IMR-90 (cell line): Measurements from ENCODE around the gene ABHD12. TPM values are rescaled to one million over a fixed set of nuclear protein-coding genes. Genes with fewer than 3 reads are reported as not detected.

Experiments used
- ATAC-seq: fragments of 200-7000 bp; cut with Tn5 transposase; 2 replicates; pipeline ENCODE4 v1.9.1; 2020; ENCODE audit warnings: low read depth, mild to moderate bottlenecking, moderate library complexity
- BruUV-seq: library from RNA; stranded (reverse); fragments of 400-500 nt; replicated peaks from 2 replicates; lab custom pipeline; 2021; lab: Mats Ljungman, UMichigan
- CTCF ChIA-PET: fragments of 300-600 bp; formaldehyde crosslinking; extraction: SDS; loops from one replicate; lab custom pipeline; 2021; ENCODE audit warnings: antibody characterized with exemption; lab: Yijun Ruan, JAX
- POLR2A ChIA-PET: fragments of 300-600 bp; sonication (Branson Sonifier 250); formaldehyde crosslinking; loops from one replicate; lab custom pipeline; 2022; ENCODE audit warnings: antibody characterized with exemption; ENCODE audit not compliant: unreplicated experiment; lab: Charles Lee
- DNase-seq: peaks from one replicate; pipeline ENCODE4 v3.0.0; 2013
- H2AFZ ChIP-seq: replicated peaks from 2 replicates; pipeline ENCODE3; 2013; ENCODE audit warnings: low read length, mild to moderate bottlenecking; ENCODE audit not compliant: poor library complexity
- H2AK5ac ChIP-seq: 2 replicates; pipeline ENCODE4 v1.6.1; 2013; ENCODE audit warnings: low read depth, low read length, inconsistent platforms
- H2AK9ac ChIP-seq: replicated peaks from 2 replicates; pipeline ENCODE3; 2013; ENCODE audit warnings: mild to moderate bottlenecking, low read depth, low read length, moderate library complexity; ENCODE audit not compliant: poor library complexity
- H2BK120ac ChIP-seq: 2 replicates; pipeline ENCODE4 v1.6.1; 2013; ENCODE audit warnings: low read depth, low read length, inconsistent platforms
- H2BK15ac ChIP-seq: 3 replicates; pipeline ENCODE4 v1.6.1; 2013; ENCODE audit warnings: low read depth, low read length, inconsistent platforms
- H2BK20ac ChIP-seq: 2 replicates; pipeline ENCODE4 v1.6.1; 2013; ENCODE audit warnings: low read depth, mild to moderate bottlenecking, inconsistent platforms, low read length, moderate library complexity
- H2BK5ac ChIP-seq: 2 replicates; pipeline ENCODE4 v1.6.1; 2013; ENCODE audit warnings: mild to moderate bottlenecking, low read depth, low read length, inconsistent platforms; ENCODE audit not compliant: poor library complexity, severe bottlenecking
- H3K14ac ChIP-seq: replicated peaks from 2 replicates; pipeline ENCODE4 v1.6.1; 2013; ENCODE audit warnings: low read depth, low read length, inconsistent platforms
- H3K18ac ChIP-seq: 2 replicates; pipeline ENCODE4 v1.6.1; 2013; ENCODE audit warnings: low read depth, low read length, control low read depth
- H3K23ac ChIP-seq: 2 replicates; pipeline ENCODE4 v1.6.1; 2013; ENCODE audit warnings: low read depth, low read length, inconsistent platforms
- H3K27ac ChIP-seq: 2 replicates; pipeline ENCODE4 v1.5.1; 2013; ENCODE audit warnings: mild to moderate bottlenecking, control low read depth, low read length; ENCODE audit not compliant: insufficient read depth
- H3K27me3 ChIP-seq: 2 replicates; pipeline ENCODE4 v1.6.1; 2013; ENCODE audit warnings: low read length; ENCODE audit not compliant: control insufficient read depth, insufficient read depth
- H3K36me3 ChIP-seq: 2 replicates; pipeline ENCODE4 v1.6.1; 2013; ENCODE audit warnings: low read length, mixed read lengths; ENCODE audit not compliant: control insufficient read depth, insufficient read depth
- H3K4ac ChIP-seq: 2 replicates; pipeline ENCODE4 v1.6.1; 2013; ENCODE audit warnings: low read depth, low read length, inconsistent platforms
- H3K4me1 ChIP-seq: 2 replicates; pipeline ENCODE4 v1.6.1; 2013; ENCODE audit warnings: low read length, mixed read lengths; ENCODE audit not compliant: control insufficient read depth, insufficient read depth
- H3K4me2 ChIP-seq: 2 replicates; pipeline ENCODE4 v1.6.1; 2013; ENCODE audit warnings: low read depth, mild to moderate bottlenecking, control low read depth, low read length, moderate library complexity
- H3K4me3 ChIP-seq: 2 replicates; pipeline ENCODE4 v1.5.1; 2013; ENCODE audit warnings: low read depth, mild to moderate bottlenecking, control low read depth, low read length, moderate library complexity; ENCODE audit not compliant: insufficient read depth
- H3K56ac ChIP-seq: 2 replicates; pipeline ENCODE4 v1.6.1; 2013; ENCODE audit warnings: low read length, inconsistent platforms; ENCODE audit not compliant: insufficient read depth; ENCODE audit errors: extremely low read depth
- H3K79me1 ChIP-seq, 2 experiments: 2 replicates each; pipeline ENCODE4 v1.6.1; 2013; ENCODE audit warnings: low read length in 2 of 2, inconsistent platforms in 1 of 2, low read depth in 1 of 2
- H3K9ac ChIP-seq: 2 replicates; pipeline ENCODE4 v1.6.1; 2013; ENCODE audit warnings: low read depth, low read length, control low read depth
- H3K9me1 ChIP-seq: 2 replicates; pipeline ENCODE4 v1.6.1; 2013; ENCODE audit warnings: low read length, inconsistent platforms; ENCODE audit not compliant: insufficient read depth
- H3K9me3 ChIP-seq: 2 replicates; pipeline ENCODE4 v1.6.1; 2013; ENCODE audit warnings: low read length; ENCODE audit not compliant: control insufficient read depth, insufficient read depth
- H4K20me1 ChIP-seq: 2 replicates; pipeline ENCODE4 v1.6.1; 2013; ENCODE audit warnings: low read length, inconsistent platforms; ENCODE audit not compliant: insufficient read depth
- H4K5ac ChIP-seq: 2 replicates; pipeline ENCODE4 v1.6.1; 2013; ENCODE audit warnings: mild to moderate bottlenecking, low read depth, low read length, control low read depth
- H4K8ac ChIP-seq, 2 experiments: 2 replicates each; pipeline ENCODE4 v1.6.1; 2013; ENCODE audit warnings: low read depth in 2 of 2, low read length in 2 of 2, control low read depth in 1 of 2, inconsistent platforms in 1 of 2
- H4K91ac ChIP-seq: 2 replicates; pipeline ENCODE4 v1.6.1; 2013; ENCODE audit warnings: low read depth, low read length, inconsistent platforms; ENCODE audit not compliant: insufficient read depth
- BHLHE40 ChIP-seq: fragments of 150-350 bp; IDR thresholded peaks from 2 replicates; pipeline ENCODE4 v1.6.1; 2016; ENCODE audit warnings: mild to moderate bottlenecking, low read depth, low read length
- ELK1 ChIP-seq: fragments of 150-350 bp; IDR thresholded peaks from 2 replicates; pipeline ENCODE4 v1.6.1; 2016; ENCODE audit warnings: low read depth, mild to moderate bottlenecking, low read length, moderate library complexity, borderline replicate concordance
- MAFK ChIP-seq: IDR thresholded peaks from 2 replicates; pipeline ENCODE4 v1.6.1; 2012; ENCODE audit warnings: low read depth, low read length, improper control_type of control experiment
- MAZ ChIP-seq: IDR thresholded peaks from 2 replicates; pipeline ENCODE4 v1.6.1; 2012; ENCODE audit warnings: low read depth, mild to moderate bottlenecking, low read length, improper control_type of control experiment, moderate library complexity, borderline replicate concordance
- NFE2L2 ChIP-seq: fragments of 150-350 bp; IDR thresholded peaks from 2 replicates; pipeline ENCODE4 v1.6.1; 2016; ENCODE audit warnings: low read depth, mild to moderate bottlenecking, low read length
- RCOR1 ChIP-seq: IDR thresholded peaks from 2 replicates; pipeline ENCODE4 v1.6.1; 2012; ENCODE audit warnings: mild to moderate bottlenecking, low read length, improper control_type of control experiment; ENCODE audit not compliant: insufficient replicate concordance
- WGBS, 2 experiments: methylation state at CpG; one replicate each; pipeline versions ENCODE4 v1.1.5 to v1.1.7; 2013; ENCODE audit warnings: missing lambda C conversion rate in 2 of 2; ENCODE audit not compliant: insufficient read length in 1 of 2; ENCODE audit errors: extremely low coverage in 2 of 2; 5-methylcytosine and 5-hydroxymethylcytosine counted together
- dilution Hi-C: fragments of 300-500 bp; cut with HindIII; formaldehyde crosslinking; loops from one replicate; pipeline ENCODE4 v1.14.3; 2018; ENCODE audit warnings: low sequenced_read_pairs; ENCODE audit not compliant: unreplicated experiment
- in situ Hi-C: fragments of 300-500 bp; cut with MboI; formaldehyde crosslinking; loops from 3 replicates; pipeline ENCODE4 v1.14.3; 2019; ENCODE audit warnings: low sequenced_read_pairs, inconsistent platforms, mixed read lengths
- intact Hi-C: fragments of 100-400 bp; cut with micrococcal nuclease; formaldehyde crosslinking; loops from 2 replicates; pipeline ENCODE4 v1.10.0; 2022
- polyA plus RNA-seq, 3 experiments: library from polyadenylated mRNA; depleted of rRNA; stranded (reverse); fragments of >200 nt; gene quantifications; 2 replicates each; pipeline ENCODE4 v1.2.3, GENCODE V29; 2012; ENCODE audit warnings: low replicate concordance in 1 of 3
- total RNA-seq: library from RNA; depleted of rRNA; stranded (reverse); fragments of >200 nt; gene quantifications from 2 replicates; pipeline ENCODE4 v1.2.3, GENCODE V29; 2012

ABHD12 gene
- total and polyA plus RNA-seq, 2 of the 4 experiments (the other 2 are of a cell fraction) = 80.7 to 108 TPM

- CTCF ChIA-PET = no interaction called here
Observed at GRCh38 chr20:25272223-25273000, 118.2 kb downstream of the ABHD12 start.

More at GRCh38 chr20:25272223-25273000, 118.2 kb downstream of the ABHD12 start:
- Histone ChIP-seq H3K4me1 (no peaks in the 10 kb centered on the region), H3K79me1 (peaks cover 9 to 25% of the 10 kb centered on the region in 2 experiments), H3K4me2 (no peak overlapping the region), H4K20me1 (no peaks in the 10 kb centered on the region; the same call in none of the 2 replicates), H3K9ac (no peak overlapping the region), H3K14ac (no peak overlapping the region), H2BK20ac (no peak overlapping the region), H3K9me1 (peaks cover 6% of the 10 kb centered on the region; the same call in 1 of the 2 replicates), H3K27me3 (no peaks in the 10 kb centered on the region), H3K4ac (no peak overlapping the region), H3K56ac (no peak overlapping the region), H3K27ac (no peak overlapping the region), H4K91ac (no peak overlapping the region), H2BK5ac (no peak overlapping the region), H2BK120ac (no peak overlapping the region), H3K9me3 (no peaks in the 10 kb centered on the region), H2AK9ac (no peak overlapping the region), H4K5ac (no peak overlapping the region), H4K8ac (no peak overlapping the region), H3K36me3 (peaks cover 70% of the 10 kb centered on the region), H3K4me3 (no peak overlapping the region), H2AFZ (no peak overlapping the region), H2AK5ac (no peak overlapping the region), H3K18ac (no peak overlapping the region), H2BK15ac (no peak overlapping the region), H3K23ac (no peak overlapping the region)
- 90% methylated on average over 2 of the region's 19 CpGs; no CpG with 5 or more reads in 1 of the 2 experiments for WGBS, 2 experiments
- TF ChIP-seq MAFK = no peak
- no peak for TF ChIP-seq RCOR1
- no peak for TF ChIP-seq MAZ
- no peak for TF ChIP-seq BHLHE40
- TF ChIP-seq ELK1 = no peak
- no peak for TF ChIP-seq NFE2L2
- POLR2A ChIA-PET = no interaction called here
- ATAC-seq = no peak
- dilution Hi-C loops (no loop called here), in situ Hi-C loops (loop anchor here (25.0 kb wide), 2 partner anchors 715 to 1635 kb away; partner anchors contain the start of gene CST3), intact Hi-C loops (no loop called here)
- no peak for DNase-seq
- no TSS peak for BruUV-seq
